WI38 (cell line): ENCODE data around the gene TFR2.

Source experiments
- H3K4me3 ChIP-seq: 2 replicates; pipeline ENCODE4 v1.5.1; 2011; ENCODE audit warnings: low read depth, mild to moderate bottlenecking, control low read depth, low read length
- TF ChIP-seq, protein P1 (sequence below): IDR thresholded peaks from 2 replicates; pipeline ENCODE4 v1.5.1; 2012; ENCODE audit warnings: low read depth, mild to moderate bottlenecking, control low read depth, low read length

The TFR2 gene

DNA sequence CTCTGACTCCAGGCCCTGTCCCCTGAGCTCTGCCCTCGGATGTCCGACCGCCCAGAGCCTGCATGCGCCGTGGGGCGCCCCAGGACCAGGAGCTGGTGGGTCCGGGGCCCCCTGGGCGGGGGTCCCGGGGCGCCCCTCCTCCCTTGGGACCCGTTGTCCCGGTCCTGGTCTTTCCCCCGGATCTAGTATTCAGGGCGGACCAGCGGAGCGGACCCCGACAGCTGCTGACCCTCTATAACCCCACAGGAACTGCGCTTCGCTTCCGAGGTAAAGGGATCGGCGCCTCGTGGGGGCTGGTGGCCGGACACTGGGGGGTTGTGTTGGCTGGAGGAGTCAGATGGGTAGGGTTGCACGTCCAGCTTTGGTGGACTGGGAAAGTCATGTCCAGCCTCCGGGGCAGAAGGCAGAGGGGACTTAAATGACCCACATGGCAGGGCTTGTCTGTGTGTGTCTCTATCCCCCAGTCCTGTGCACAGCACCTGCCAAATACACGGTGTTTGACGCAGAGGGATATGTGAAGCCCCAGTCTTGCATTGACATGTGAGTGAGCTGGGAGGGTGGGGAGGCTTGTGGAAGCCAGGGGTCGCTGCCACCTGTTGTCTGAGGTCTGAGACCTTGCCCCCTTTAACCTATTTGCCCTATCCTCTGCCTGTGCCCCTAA is 28.5 kb downstream of the TFR2 start:
- H3K4me3 ChIP-seq = peak overlapping the region; percentile 86
- TF ChIP-seq, protein P1, sequence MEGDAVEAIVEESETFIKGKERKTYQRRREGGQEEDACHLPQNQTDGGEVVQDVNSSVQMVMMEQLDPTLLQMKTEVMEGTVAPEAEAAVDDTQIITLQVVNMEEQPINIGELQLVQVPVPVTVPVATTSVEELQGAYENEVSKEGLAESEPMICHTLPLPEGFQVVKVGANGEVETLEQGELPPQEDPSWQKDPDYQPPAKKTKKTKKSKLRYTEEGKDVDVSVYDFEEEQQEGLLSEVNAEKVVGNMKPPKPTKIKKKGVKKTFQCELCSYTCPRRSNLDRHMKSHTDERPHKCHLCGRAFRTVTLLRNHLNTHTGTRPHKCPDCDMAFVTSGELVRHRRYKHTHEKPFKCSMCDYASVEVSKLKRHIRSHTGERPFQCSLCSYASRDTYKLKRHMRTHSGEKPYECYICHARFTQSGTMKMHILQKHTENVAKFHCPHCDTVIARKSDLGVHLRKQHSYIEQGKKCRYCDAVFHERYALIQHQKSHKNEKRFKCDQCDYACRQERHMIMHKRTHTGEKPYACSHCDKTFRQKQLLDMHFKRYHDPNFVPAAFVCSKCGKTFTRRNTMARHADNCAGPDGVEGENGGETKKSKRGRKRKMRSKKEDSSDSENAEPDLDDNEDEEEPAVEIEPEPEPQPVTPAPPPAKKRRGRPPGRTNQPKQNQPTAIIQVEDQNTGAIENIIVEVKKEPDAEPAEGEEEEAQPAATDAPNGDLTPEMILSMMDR = no peak

DNA sequence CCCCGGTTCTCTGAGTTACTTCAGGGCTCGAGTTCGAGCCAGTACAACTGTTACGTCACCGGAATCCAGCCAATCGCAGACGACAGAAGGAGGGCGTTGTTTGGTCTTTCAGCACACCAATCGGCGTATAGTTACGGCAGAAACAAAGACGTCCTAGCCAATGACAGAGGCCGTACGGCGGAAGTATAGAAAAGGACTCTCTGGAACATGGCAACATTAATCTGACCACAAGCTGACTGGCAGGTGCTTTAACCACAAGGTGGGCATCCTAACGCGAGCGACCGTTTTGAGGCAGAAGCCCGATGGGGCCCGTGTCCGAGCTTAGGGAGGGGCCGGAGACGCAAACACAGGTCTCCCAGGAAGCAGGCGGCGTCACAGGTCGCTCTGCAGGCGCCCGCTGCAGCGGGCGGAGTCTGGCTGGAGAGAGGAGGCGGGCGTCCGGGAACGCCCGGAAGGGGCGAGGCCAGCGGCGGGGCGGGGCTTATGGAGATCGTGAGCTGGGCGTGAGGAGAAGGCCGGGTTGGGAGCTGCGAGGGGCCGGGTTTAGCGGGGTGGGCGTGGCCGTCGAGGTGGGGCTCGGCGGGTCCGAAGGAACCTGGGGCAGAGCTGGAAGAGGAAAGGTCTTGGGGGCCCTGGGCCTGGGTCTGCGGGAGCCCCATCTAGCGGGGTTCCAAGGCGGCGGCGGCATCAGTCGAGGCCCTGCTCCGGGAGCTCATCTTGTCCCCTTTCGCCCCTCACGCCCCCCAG is 29.2 kb downstream of the TFR2 start, which contains the start of gene MOSPD3:
Gene MOSPD3, plus strand, starts transcription at position 558 of the 747 bp plus-strand sequence. CDS start 252 bp downstream, outside the sequence.
- peak within 1 kb of the TSS; percentile 86 for H3K4me3 ChIP-seq
- TF ChIP-seq, protein P1 = no peak

DNA sequence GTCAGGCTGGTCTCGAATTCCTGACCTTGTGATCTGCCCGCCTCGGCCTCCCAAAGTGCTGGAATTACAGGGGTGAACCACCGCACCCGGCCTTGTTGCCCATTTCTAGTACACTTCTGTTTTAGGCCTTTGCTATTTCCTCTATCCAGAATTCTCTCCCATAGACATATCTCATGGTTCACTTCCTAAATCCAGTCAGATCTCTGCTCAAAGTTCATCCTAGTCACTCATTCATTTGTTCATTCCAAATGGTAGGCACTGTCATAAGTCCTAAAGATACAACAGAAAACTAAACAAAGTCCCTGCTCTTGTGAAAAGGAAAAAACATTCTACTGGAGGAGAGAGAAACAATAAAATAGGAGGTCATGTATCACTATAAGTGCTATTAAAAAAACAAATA is 31.4 kb downstream of the TFR2 start:
- TF ChIP-seq, protein P1 = no peak

DNA sequence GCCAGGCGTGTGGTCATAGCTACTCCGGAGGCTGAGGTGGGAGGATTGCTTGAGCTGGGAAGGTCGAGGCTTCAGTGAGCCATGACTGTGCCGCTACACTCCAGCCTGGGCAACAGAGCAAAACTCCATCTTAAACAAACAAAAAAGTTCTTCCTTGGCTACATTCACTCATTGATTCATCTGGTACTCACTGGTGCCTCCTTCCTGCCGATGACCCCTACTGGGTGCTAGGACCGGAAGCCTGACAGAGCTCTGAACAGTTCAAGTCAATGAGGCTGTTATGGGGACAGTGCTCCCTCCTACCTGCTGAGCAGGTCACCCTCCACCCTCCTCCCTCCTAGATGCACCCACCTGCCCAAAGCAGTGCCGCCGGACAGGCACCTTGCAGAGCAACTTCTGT is 34.2 kb downstream of the TFR2 start:
- TF ChIP-seq, protein P1 = no peak
- no peak overlapping the region for H3K4me3 ChIP-seq

More for the DNA sequence above, 31.4 kb downstream of the TFR2 start:
- no peak overlapping the region for H3K4me3 ChIP-seq

DNA sequence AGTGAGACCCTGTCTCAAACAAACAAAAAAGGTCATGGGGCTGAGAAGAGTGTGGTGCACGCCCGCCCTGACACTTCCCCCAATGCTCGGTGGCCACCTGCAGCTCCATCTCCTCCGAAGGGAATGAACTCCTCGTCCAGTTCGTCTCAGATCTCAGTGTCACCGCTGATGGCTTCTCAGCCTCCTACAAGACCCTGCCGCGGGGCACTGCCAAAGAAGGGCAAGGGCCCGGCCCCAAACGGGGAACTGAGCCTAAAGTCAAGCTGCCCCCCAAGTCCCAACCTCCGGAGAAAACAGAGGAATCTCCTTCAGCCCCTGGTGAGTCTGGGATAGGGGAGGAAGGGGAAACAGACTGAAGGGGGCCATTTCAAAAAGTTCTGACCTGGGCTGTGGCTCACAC is 35.0 kb downstream of the TFR2 start:
- no peak overlapping the region for H3K4me3 ChIP-seq

DNA sequence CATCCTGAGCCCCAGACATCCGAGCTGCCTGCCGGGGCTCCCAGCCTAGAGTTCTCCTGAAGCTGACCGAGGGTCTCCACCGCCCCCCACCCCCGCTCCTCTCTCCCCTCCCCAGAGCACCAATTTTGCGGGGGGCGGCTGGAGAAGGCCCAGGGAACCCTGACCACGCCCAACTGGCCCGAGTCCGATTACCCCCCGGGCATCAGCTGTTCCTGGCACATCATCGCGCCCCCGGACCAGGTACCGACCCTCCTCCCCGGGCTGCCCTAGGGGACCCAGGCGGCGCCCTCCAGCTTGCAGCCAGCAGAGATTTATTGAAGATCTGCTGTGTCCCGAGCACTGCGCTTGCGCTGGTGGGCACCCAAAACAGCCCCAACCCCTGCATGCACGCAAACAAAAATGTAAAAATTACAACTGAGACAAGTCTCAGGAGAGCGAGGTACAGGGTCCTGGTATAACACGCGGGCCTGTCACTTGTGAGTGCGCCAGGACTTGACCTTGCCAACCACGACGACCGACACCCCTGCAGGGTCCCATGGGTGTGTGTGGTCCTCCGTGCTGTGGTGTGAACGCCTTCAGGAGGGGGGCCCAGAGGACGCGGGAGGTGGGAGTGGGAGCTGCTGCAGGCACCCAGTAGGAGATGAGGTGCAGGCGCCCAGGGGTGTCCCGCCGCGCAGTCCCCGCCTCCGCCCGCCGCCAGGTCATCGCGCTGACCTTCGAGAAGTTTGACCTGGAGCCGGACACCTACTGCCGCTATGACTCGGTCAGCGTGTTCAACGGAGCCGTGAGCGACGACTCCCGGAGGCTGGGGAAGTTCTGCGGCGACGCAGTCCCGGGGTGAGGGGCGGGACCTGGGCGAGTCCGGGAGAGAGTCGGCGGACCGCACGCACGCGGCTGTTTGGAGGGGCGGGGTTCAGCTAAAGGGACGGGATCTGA is 36.1 kb downstream of the TFR2 start:
- H3K4me3 ChIP-seq = peak overlapping the region; percentile 55

More for the DNA sequence above, 35.0 kb downstream of the TFR2 start:
- TF ChIP-seq, protein P1 = no peak

More for the DNA sequence above, 36.1 kb downstream of the TFR2 start:
- TF ChIP-seq, protein P1 = no peak
